GM19193 (cell line): Measurements from ENCODE around the gene DTNBP1.

Experiments
- POLR2A ChIP-seq: IDR thresholded peaks from 4 replicates; pipeline ENCODE4 v1.6.1; 2011; ENCODE audit not compliant: insufficient read depth, insufficient read length; ENCODE audit errors: extremely low read depth

DTNBP1 gene

GRCh38 chr6:15644904-15645303 lies 17.9 kb downstream of the DTNBP1 start:
- no peak for TF ChIP-seq POLR2A

GRCh38 chr6:15643542-15643941 lies 19.3 kb downstream of the DTNBP1 start:
- no peak for TF ChIP-seq POLR2A

GRCh38 chr6:15642276-15642675 lies 20.6 kb downstream of the DTNBP1 start:
- no peak for TF ChIP-seq POLR2A

GRCh38 chr6:15638373-15638772 lies 24.5 kb downstream of the DTNBP1 start:
- TF ChIP-seq POLR2A, result no peak

GRCh38 chr6:15631432-15631831 lies 31.4 kb downstream of the DTNBP1 start:
- TF ChIP-seq POLR2A, result no peak

- TF ChIP-seq POLR2A, result no peak
Measured at GRCh38 chr6:15630202-15630601, 32.6 kb downstream of the DTNBP1 start.

GRCh38 chr6:15629487-15629886 lies 33.3 kb downstream of the DTNBP1 start:
- TF ChIP-seq POLR2A, result no peak

- no peak for TF ChIP-seq POLR2A
Measured at GRCh38 chr6:15628499-15629131, 34.2 kb downstream of the DTNBP1 start.

- TF ChIP-seq POLR2A, result no peak
Measured at GRCh38 chr6:15627821-15628220, 35.0 kb downstream of the DTNBP1 start.

GRCh38 chr6:15626878-15627674 lies 35.8 kb downstream of the DTNBP1 start:
- no peak for TF ChIP-seq POLR2A

- TF ChIP-seq POLR2A, result no peak
Measured at GRCh38 chr6:15626160-15626559, 36.7 kb downstream of the DTNBP1 start.

GRCh38 chr6:15623276-15624116 lies 39.3 kb downstream of the DTNBP1 start:
- TF ChIP-seq POLR2A, result no peak

- TF ChIP-seq POLR2A, result no peak
Measured at GRCh38 chr6:15622045-15622740, 40.6 kb downstream of the DTNBP1 start.

GRCh38 chr6:15621203-15622044 lies 41.4 kb downstream of the DTNBP1 start:
- no peak for TF ChIP-seq POLR2A
